ENCODE results near the gene ZNF512.

ZNF512 gene

GRCh38 chr2:27640722-27641245 is 57.9 kb downstream of the ZNF512 start:
- no peak for DNase-seq

GRCh38 chr2:27645197-27645596 is 62.4 kb downstream of the ZNF512 start:
- no peak for DNase-seq

GRCh38 chr2:27647289-27647688 is 64.4 kb downstream of the ZNF512 start:
- no peak for DNase-seq

- no peak for DNase-seq
Measured at GRCh38 chr2:27647737-27648136, 64.9 kb downstream of the ZNF512 start.

GRCh38 chr2:27651056-27651455 is 68.2 kb downstream of the ZNF512 start:
- DNase-seq: no peak

- no peak for DNase-seq
Measured at GRCh38 chr2:27652341-27652740, 69.5 kb downstream of the ZNF512 start.

GRCh38 chr2:27652790-27653189 is 69.9 kb downstream of the ZNF512 start:
- no peak for DNase-seq

- no peak for DNase-seq
Measured at GRCh38 chr2:27653397-27653796, 70.6 kb downstream of the ZNF512 start.

GRCh38 chr2:27655155-27655951 is 72.5 kb downstream of the ZNF512 start:
- no peak for DNase-seq

- no peak for DNase-seq
Measured at GRCh38 chr2:27661371-27661770, 78.5 kb downstream of the ZNF512 start.

GRCh38 chr2:27663285-27664153 is 80.7 kb downstream of the ZNF512 start, which contains the start of the genes SLC4A1AP and SUPT7L:
SLC4A1AP (plus strand) TSS chr2:27663889; CDS start chr2:27663915, 26 bp downstream.
SUPT7L (minus strand) TSS chr2:27663614; CDS start chr2:27662192, 1,422 bp downstream.
- peak; percentile 41 to 61 (median 56) for DNase-seq

GRCh38 chr2:27664154-27664574 is 81.3 kb downstream of the ZNF512 start:
- DNase-seq: no peak

- DNase-seq: no peak
Measured at GRCh38 chr2:27664622-27665363, 82.0 kb downstream of the ZNF512 start.

GRCh38 chr2:27667446-27667845 is 84.6 kb downstream of the ZNF512 start:
- DNase-seq: no peak

- DNase-seq: no peak
Measured at GRCh38 chr2:27671235-27671634, 88.4 kb downstream of the ZNF512 start.
